T1000 (cell line): ENCODE data around the gene AGK.

Experiments
- DNase-seq: peaks from one replicate; lab custom pipeline; 2025; ENCODE audit warnings: mixed read lengths; lab: John Stamatoyannopoulos, UW

Gene AGK

GRCh38 chr7:141648276-141649114 is 97.3 kb downstream of the AGK start:
- DNase-seq: no peak

- no peak for DNase-seq
Observed at GRCh38 chr7:141649137-141649864, 98.1 kb downstream of the AGK start.

- DNase-seq: peak; percentile 23
Observed at GRCh38 chr7:141649865-141650634, 98.8 kb downstream of the AGK start.

- no peak for DNase-seq
Observed at GRCh38 chr7:141651417-141651816, 100.2 kb downstream of the AGK start.

GRCh38 chr7:141652691-141653090 is 101.5 kb downstream of the AGK start:
- no peak for DNase-seq

GRCh38 chr7:141654551-141654950 is 103.3 kb downstream of the AGK start:
- no peak for DNase-seq

- DNase-seq: no peak
Observed at GRCh38 chr7:141659501-141659900, 108.3 kb downstream of the AGK start.

- no peak for DNase-seq
Observed at GRCh38 chr7:141660259-141660658, 109.0 kb downstream of the AGK start.

- no peak for DNase-seq
Observed at GRCh38 chr7:141663081-141663849, 112.1 kb downstream of the AGK start.

- no peak for DNase-seq
Observed at GRCh38 chr7:141664450-141664849, 113.2 kb downstream of the AGK start.

- no peak for DNase-seq
Observed at GRCh38 chr7:141665208-141666035, 114.2 kb downstream of the AGK start.

GRCh38 chr7:141666071-141666470 is 114.9 kb downstream of the AGK start:
- DNase-seq: no peak

GRCh38 chr7:141668853-141669252 is 117.6 kb downstream of the AGK start:
- no peak for DNase-seq

GRCh38 chr7:141671705-141672496 is 120.7 kb downstream of the AGK start:
- no peak for DNase-seq

GRCh38 chr7:141673346-141673745 is 122.1 kb downstream of the AGK start:
- DNase-seq: no peak

GRCh38 chr7:141674171-141674671 is 123.0 kb downstream of the AGK start:
- DNase-seq: no peak

- no peak for DNase-seq
Observed at GRCh38 chr7:141674702-141675101, 123.5 kb downstream of the AGK start.

GRCh38 chr7:141675436-141676215 is 124.4 kb downstream of the AGK start:
- DNase-seq: no peak

GRCh38 chr7:141676618-141677017 is 125.4 kb downstream of the AGK start:
- no peak for DNase-seq
